BLaER1 (cell line): ENCODE data around the gene PIP4K2A.

Experiments
- H3K27ac ChIP-seq: shearing (Covaris generic); formaldehyde crosslinking; 2 replicates; pipeline ENCODE4 v1.8.1; 2022
- H3K27me3 ChIP-seq: shearing (Covaris generic); formaldehyde crosslinking; 2 replicates; pipeline ENCODE4 v1.8.1; 2022
- H3K36me3 ChIP-seq: shearing (Covaris generic); formaldehyde crosslinking; 2 replicates; pipeline ENCODE4 v1.8.1; 2022
- H3K4me1 ChIP-seq: shearing (Covaris generic); formaldehyde crosslinking; 2 replicates; pipeline ENCODE4 v1.8.1; 2022
- H3K4me2 ChIP-seq: shearing (Covaris generic); formaldehyde crosslinking; 2 replicates; pipeline ENCODE4 v1.8.1; 2022
- H3K4me3 ChIP-seq: shearing (Covaris generic); formaldehyde crosslinking; 2 replicates; pipeline ENCODE4 v1.8.1; 2022
- H3K9ac ChIP-seq: shearing (Covaris generic); formaldehyde crosslinking; 2 replicates; pipeline ENCODE4 v1.8.1; 2022
- H3K9me3 ChIP-seq: shearing (Covaris generic); formaldehyde crosslinking; 2 replicates; pipeline ENCODE4 v1.8.1; 2022
- H4K20me1 ChIP-seq: shearing (Covaris generic); formaldehyde crosslinking; 2 replicates; pipeline ENCODE4 v1.8.1; 2022
- Cebpa-rat ChIP-seq: shearing (Covaris generic); IDR thresholded peaks from 2 replicates; pipeline ENCODE4 v1.8.1; 2022

PIP4K2A gene

GRCh38 chr10:22648547-22648961 lies 65.8 kb downstream of the PIP4K2A start:
- Histone ChIP-seq H3K9ac (no peak overlapping the region), H3K9me3 (no peaks in the 10 kb centered on the region), H3K27ac (no peak overlapping the region), H3K4me1 (peaks cover 77% of the 10 kb centered on the region), H3K27me3 (no peaks in the 10 kb centered on the region), H4K20me1 (peaks cover 83% of the 10 kb centered on the region), H3K4me3 (no peak overlapping the region), H3K36me3 (0 out of 2 replicates have a peak, but pooled peaks cover 3% of the 10 kb centered on the region), H3K4me2 (peak overlapping the region; percentile 63)
- TF ChIP-seq Cebpa-rat, result no peak

- peaks cover 70% of the 10 kb centered on the region for H3K4me1 ChIP-seq
- no peak for TF ChIP-seq Cebpa-rat
- H3K9ac ChIP-seq, result no peak overlapping the region
- no peaks in the 10 kb centered on the region for H3K27me3 ChIP-seq
- no peak overlapping the region for H3K4me3 ChIP-seq
- H3K9me3 ChIP-seq, result no peaks in the 10 kb centered on the region
- H3K36me3 ChIP-seq, result no peaks in the 10 kb centered on the region
- H4K20me1 ChIP-seq, result peaks cover 80% of the 10 kb centered on the region
- H3K4me2 ChIP-seq, result peak overlapping the region; percentile 63
- no peak overlapping the region for H3K27ac ChIP-seq
These were observed 67.1 kb downstream of the PIP4K2A start for GRCh38 chr10:22647244-22647643.

GRCh38 chr10:22646388-22646853 lies 68.0 kb downstream of the PIP4K2A start:
- peaks cover 4% of the 10 kb centered on the region; the same call in 1 of the 2 replicates for H3K9me3 ChIP-seq
- no peaks in the 10 kb centered on the region for H3K27me3 ChIP-seq
- 0 out of 2 replicates have a peak, but pooled peaks cover 5% of the 10 kb centered on the region for H3K36me3 ChIP-seq
- no peak for TF ChIP-seq Cebpa-rat
- H3K9ac ChIP-seq, result no peak overlapping the region
- H4K20me1 ChIP-seq, result peaks cover 72% of the 10 kb centered on the region
- H3K4me1 ChIP-seq, result peaks cover 62% of the 10 kb centered on the region
- H3K4me3 ChIP-seq, result no peak overlapping the region
- H3K27ac ChIP-seq, result no peak overlapping the region
- peak overlapping the region; percentile 63; the same call in 1 of the 2 replicates for H3K4me2 ChIP-seq

GRCh38 chr10:22644222-22644621 lies 70.2 kb downstream of the PIP4K2A start:
- no peak for TF ChIP-seq Cebpa-rat
- Histone ChIP-seq H3K4me2 (peak overlapping the region; percentile 55), H3K4me1 (peaks cover 49% of the 10 kb centered on the region), H3K27me3 (no peaks in the 10 kb centered on the region), H3K9ac (no peak overlapping the region), H3K27ac (no peak overlapping the region), H3K36me3 (0 out of 2 replicates have a peak, but pooled peaks cover 5% of the 10 kb centered on the region), H3K4me3 (no peak overlapping the region), H4K20me1 (peaks cover 62% of the 10 kb centered on the region), H3K9me3 (peaks cover 4% of the 10 kb centered on the region; the same call in 1 of the 2 replicates)

- TF ChIP-seq Cebpa-rat, result no peak
- Histone ChIP-seq H3K9ac (no peak overlapping the region), H3K9me3 (peaks cover 4% of the 10 kb centered on the region; the same call in 1 of the 2 replicates), H3K27me3 (no peaks in the 10 kb centered on the region), H3K36me3 (0 out of 2 replicates have a peak, but pooled peaks cover 5% of the 10 kb centered on the region), H3K4me1 (peaks cover 44% of the 10 kb centered on the region), H3K4me2 (peak overlapping the region; percentile 55), H3K4me3 (no peak overlapping the region), H4K20me1 (peaks cover 58% of the 10 kb centered on the region), H3K27ac (no peak overlapping the region)
These were observed 70.6 kb downstream of the PIP4K2A start for GRCh38 chr10:22643775-22644174.

GRCh38 chr10:22643116-22643515 lies 71.3 kb downstream of the PIP4K2A start:
- peak overlapping the region; percentile 55; the same call in 1 of the 2 replicates for H3K4me2 ChIP-seq
- no peak overlapping the region for H3K9ac ChIP-seq
- H3K27ac ChIP-seq, result no peak overlapping the region
- no peak for TF ChIP-seq Cebpa-rat
- H3K36me3 ChIP-seq, result 0 out of 2 replicates have a peak, but pooled peaks cover 5% of the 10 kb centered on the region
- no peak overlapping the region for H3K4me3 ChIP-seq
- peaks cover 4% of the 10 kb centered on the region; the same call in 1 of the 2 replicates for H3K9me3 ChIP-seq
- H3K27me3 ChIP-seq, result no peaks in the 10 kb centered on the region
- peaks cover 52% of the 10 kb centered on the region for H4K20me1 ChIP-seq
- peaks cover 38% of the 10 kb centered on the region for H3K4me1 ChIP-seq

GRCh38 chr10:22641743-22642142 lies 72.6 kb downstream of the PIP4K2A start:
- H4K20me1 ChIP-seq, result peaks cover 48% of the 10 kb centered on the region
- peaks cover 7% of the 10 kb centered on the region for H3K9me3 ChIP-seq
- no peak overlapping the region for H3K4me3 ChIP-seq
- H3K4me2 ChIP-seq, result no peak overlapping the region
- no peak overlapping the region for H3K27ac ChIP-seq
- H3K4me1 ChIP-seq, result peaks cover 24% of the 10 kb centered on the region
- no peaks in the 10 kb centered on the region for H3K27me3 ChIP-seq
- TF ChIP-seq Cebpa-rat, result no peak
- H3K9ac ChIP-seq, result no peak overlapping the region
- 0 out of 2 replicates have a peak, but pooled peaks cover 5% of the 10 kb centered on the region for H3K36me3 ChIP-seq

GRCh38 chr10:22640359-22640758 lies 74.0 kb downstream of the PIP4K2A start:
- no peak for TF ChIP-seq Cebpa-rat
- H3K36me3 ChIP-seq, result 0 out of 2 replicates have a peak, but pooled peaks cover 12% of the 10 kb centered on the region
- H3K4me3 ChIP-seq, result no peak overlapping the region
- H3K27ac ChIP-seq, result no peak overlapping the region
- H3K27me3 ChIP-seq, result no peaks in the 10 kb centered on the region
- H3K9ac ChIP-seq, result no peak overlapping the region
- peaks cover 12% of the 10 kb centered on the region for H3K9me3 ChIP-seq
- H3K4me2 ChIP-seq, result no peak overlapping the region
- peaks cover 15% of the 10 kb centered on the region for H3K4me1 ChIP-seq
- peaks cover 49% of the 10 kb centered on the region for H4K20me1 ChIP-seq

- Histone ChIP-seq H3K36me3 (0 out of 2 replicates have a peak, but pooled peaks cover 12% of the 10 kb centered on the region), H3K9ac (no peak overlapping the region), H3K27ac (no peak overlapping the region), H3K4me2 (no peak overlapping the region), H4K20me1 (peaks cover 41% of the 10 kb centered on the region), H3K9me3 (peaks cover 12% of the 10 kb centered on the region), H3K4me3 (no peak overlapping the region), H3K27me3 (no peaks in the 10 kb centered on the region), H3K4me1 (peaks cover 7% of the 10 kb centered on the region)
- TF ChIP-seq Cebpa-rat, result no peak
These were observed 75.5 kb downstream of the PIP4K2A start for GRCh38 chr10:22638863-22639262.

- no peak overlapping the region for H3K4me3 ChIP-seq
- H3K4me1 ChIP-seq, result no peaks in the 10 kb centered on the region
- H3K36me3 ChIP-seq, result 0 out of 2 replicates have a peak, but pooled peaks cover 12% of the 10 kb centered on the region
- H3K27me3 ChIP-seq, result no peaks in the 10 kb centered on the region
- H3K9ac ChIP-seq, result no peak overlapping the region
- 0 out of 2 replicates have a peak, but pooled peaks cover 32% of the 10 kb centered on the region for H4K20me1 ChIP-seq
- H3K4me2 ChIP-seq, result no peak overlapping the region
- H3K27ac ChIP-seq, result no peak overlapping the region
- TF ChIP-seq Cebpa-rat, result no peak
- H3K9me3 ChIP-seq, result peaks cover 12% of the 10 kb centered on the region
These were observed 76.9 kb downstream of the PIP4K2A start for GRCh38 chr10:22637491-22637890.
